GM12878 (cell line): ENCODE measurements around the gene SGSH. TPM values are rescaled to one million over a fixed set of nuclear protein-coding genes. Genes with fewer than 3 reads are reported as not detected.

Source experiments
- ATAC-seq: fragments of 200-7000 bp; cut with Tn5 transposase; 3 replicates; pipeline ENCODE4 v1.9.1; 2020; ENCODE audit warnings: mild to moderate bottlenecking, moderate library complexity
- BruUV-seq: library from RNA; stranded (reverse); fragments of 400-500 nt; replicated peaks from 2 replicates; lab custom pipeline; 2021; lab: Mats Ljungman, UMichigan
- CTCF ChIA-PET: fragments of 300-600 bp; sonication (Branson Sonifier 250); formaldehyde crosslinking; extraction: SDS; loops from one replicate; lab custom pipeline; 2021; ENCODE audit warnings: inconsistent platforms; lab: Yijun Ruan, JAX
- POLR2A ChIA-PET: fragments of 350-600 bp; formaldehyde crosslinking; extraction: SDS; loops from one replicate; lab custom pipeline; 2021; ENCODE audit warnings: inconsistent platforms; lab: Charles Lee
- RAD21 ChIA-PET: fragments of 300-600 bp; sonication (Branson Sonifier 250); formaldehyde crosslinking; loops from one replicate; lab custom pipeline; 2023; ENCODE audit warnings: antibody characterized with exemption; ENCODE audit not compliant: unreplicated experiment; lab: Charles Lee
- SMC1A ChIA-PET: fragments of 300-600 bp; sonication (Branson Sonifier 250); formaldehyde crosslinking; loops from one replicate; lab custom pipeline; 2023; ENCODE audit not compliant: unreplicated experiment, uncharacterized antibody; lab: Charles Lee
- DNase-seq: peaks from one replicate; pipeline ENCODE4 v3.0.0-alpha.2; 2011; ENCODE audit warnings: low read depth, low spot score
- FAIRE-seq: peaks from 3 replicates; lab custom pipeline; 2011; peaks lifted over from hg19 to GRCh38; lab: Jason Lieb, UNC
- H2AFZ ChIP-seq: 2 replicates; pipeline ENCODE4 v1.6.0; 2011; ENCODE audit warnings: low read depth, low read length, control low read depth; ENCODE audit not compliant: control insufficient read depth
- H3K27ac ChIP-seq: 2 replicates; pipeline ENCODE4 v1.5.1; 2011; ENCODE audit warnings: control low read depth; ENCODE audit not compliant: control insufficient read depth, insufficient read depth
- H3K27me3 ChIP-seq, 2 experiments: replicated peaks in 1 of 2; 2 replicates each; pipeline versions ENCODE4 v1.6.0 to v1.6.1; 2011; ENCODE audit warnings: low read length in 1 of 2; ENCODE audit not compliant: control insufficient read depth in 2 of 2, insufficient read depth in 2 of 2
- H3K36me3 ChIP-seq, 2 experiments: 2 replicates each; pipeline ENCODE4 v1.5.1; 2011; ENCODE audit warnings: low read length in 1 of 2; ENCODE audit not compliant: control insufficient read depth in 2 of 2, insufficient read depth in 2 of 2
- H3K4me1 ChIP-seq: 2 replicates; pipeline ENCODE4 v1.6.1; 2011; ENCODE audit warnings: mild to moderate bottlenecking, low read length, moderate library complexity, mixed read lengths; ENCODE audit not compliant: control insufficient read depth, insufficient read depth
- H3K4me2 ChIP-seq: 2 replicates; pipeline ENCODE4 v1.6.0; 2011; ENCODE audit warnings: control low read depth; ENCODE audit not compliant: control insufficient read depth, insufficient read depth
- H3K4me3 ChIP-seq: fragments of 200-600 bp; sonication (generic); 2 replicates; pipeline ENCODE4 v1.5.1; 2016
- H3K79me2 ChIP-seq: 2 replicates; pipeline ENCODE4 v1.6.0; 2011; ENCODE audit warnings: low read length; ENCODE audit not compliant: control insufficient read depth, insufficient read depth
- H3K9ac ChIP-seq: 2 replicates; pipeline ENCODE4 v1.8.0; 2011; ENCODE audit warnings: low read length, control low read depth, mixed read lengths; ENCODE audit not compliant: control insufficient read depth, insufficient read depth
- H3K9me3 ChIP-seq: replicated peaks from 3 replicates; pipeline ENCODE4 v1.5.1; 2011; ENCODE audit warnings: mild to moderate bottlenecking, low read length; ENCODE audit not compliant: control insufficient read depth, insufficient read depth
- H4K20me1 ChIP-seq: 2 replicates; pipeline ENCODE4 v1.6.0; 2011; ENCODE audit not compliant: control insufficient read depth, insufficient read depth
- CREB1 ChIP-seq: IDR thresholded peaks from 2 replicates; pipeline ENCODE4 v1.6.1; 2012; ENCODE audit warnings: low read depth, mild to moderate bottlenecking, inconsistent platforms
- CREM ChIP-seq: IDR thresholded peaks from 2 replicates; pipeline ENCODE4 v1.6.1; 2014; ENCODE audit warnings: antibody characterized with exemption, low read depth
- CTCF ChIP-seq, 3 experiments: IDR thresholded peaks in 2 of 3; conservative IDR thresholded peaks in 1 of 3; 2 replicates each; pipeline ENCODE4 v1.5.1; 2011; ENCODE audit warnings: low read depth in 3 of 3, low read length in 3 of 3, mild to moderate bottlenecking in 3 of 3, control low read depth in 2 of 3, moderate library complexity in 2 of 3, inconsistent platforms in 1 of 3, mixed read lengths in 1 of 3; ENCODE audit not compliant: control insufficient read depth in 2 of 3, insufficient read depth in 1 of 3; ENCODE audit errors: extremely low read depth in 1 of 3
- CUX1 ChIP-seq: IDR thresholded peaks from 2 replicates; pipeline ENCODE4 v1.6.1; 2012; ENCODE audit warnings: improper control_type of control experiment, low read depth, low read length; ENCODE audit not compliant: insufficient replicate concordance
- FOXM1 ChIP-seq: IDR thresholded peaks from 2 replicates; pipeline ENCODE4 v1.6.1; 2012; ENCODE audit warnings: low read depth, mild to moderate bottlenecking, inconsistent platforms, low read length, moderate library complexity
- IKZF2 ChIP-seq, 2 experiments: fragments of 450-650 bp; IDR thresholded peaks; 2 replicates each; pipeline ENCODE4 v1.6.1; 2017; ENCODE audit warnings: mild to moderate bottlenecking in 2 of 2, moderate library complexity in 2 of 2
- NFYB ChIP-seq: IDR thresholded peaks from 2 replicates; pipeline ENCODE4 v1.6.1; 2011; ENCODE audit warnings: low read depth, mild to moderate bottlenecking, low read length, improper control_type of control experiment, moderate library complexity; ENCODE audit not compliant: insufficient read depth
- NRF1 ChIP-seq: conservative IDR thresholded peaks from 2 replicates; pipeline ENCODE4 v1.6.1; 2011; ENCODE audit warnings: mild to moderate bottlenecking, low read depth, low read length, improper control_type of control experiment
- POLR2A ChIP-seq: IDR thresholded peaks from 2 replicates; pipeline ENCODE4 v1.6.1; 2011; ENCODE audit warnings: low read depth, mild to moderate bottlenecking, low read length
- POU2F2 ChIP-seq: IDR thresholded peaks from 3 replicates; pipeline ENCODE4 v1.6.1; 2011; ENCODE audit warnings: low read depth, mild to moderate bottlenecking, low read length, borderline replicate concordance
- RCOR1 ChIP-seq: conservative IDR thresholded peaks from 2 replicates; pipeline ENCODE4 v1.6.1; 2012; ENCODE audit warnings: low read depth, low read length, improper control_type of control experiment
- SIN3A ChIP-seq: IDR thresholded peaks from 2 replicates; pipeline ENCODE4 v1.6.1; 2012; ENCODE audit warnings: low read depth, low read length, improper control_type of control experiment
- SMAD1 ChIP-seq: fragments of 450-650 bp; IDR thresholded peaks from 2 replicates; pipeline ENCODE4 v1.6.1; 2018; ENCODE audit warnings: mild to moderate bottlenecking, low read depth; ENCODE audit not compliant: partially characterized antibody
- SMC3 ChIP-seq: IDR thresholded peaks from 2 replicates; pipeline ENCODE4 v1.6.1; 2011; ENCODE audit warnings: low read length, improper control_type of control experiment, borderline replicate concordance
- SREBF1 ChIP-seq: IDR thresholded peaks from 2 replicates; pipeline ENCODE4 v1.6.1; 2012; ENCODE audit warnings: mild to moderate bottlenecking, low read length
- STAT3 ChIP-seq: IDR thresholded peaks from 2 replicates; pipeline ENCODE4 v1.6.1; 2011; ENCODE audit warnings: low read depth, low read length, improper control_type of control experiment
- ZNF622 ChIP-seq: fragments of 450-650 bp; IDR thresholded peaks from 2 replicates; pipeline ENCODE4 v1.6.1; 2017; ENCODE audit warnings: mild to moderate bottlenecking, inconsistent platforms
- WGBS: methylation state at CpG from one replicate; pipeline ENCODE4 v1.1.6; 2016; ENCODE audit warnings: low lambda C conversion rate; ENCODE audit not compliant: insufficient replicate concordance, insufficient coverage; ENCODE audit errors: missing lambda C conversion rate; 5-methylcytosine and 5-hydroxymethylcytosine counted together
- in situ Hi-C: fragments of 300-500 bp; cut with MboI; formaldehyde crosslinking; loops from 9 replicates; pipeline ENCODE4 v1.14.3; 2018; ENCODE audit warnings: mixed read lengths
- intact Hi-C: fragments of 100-400 bp; cut with micrococcal nuclease; formaldehyde crosslinking; loops from one replicate; pipeline ENCODE4 v1.14.2; 2022; ENCODE audit not compliant: unreplicated experiment
- polyA plus RNA-seq, 11 experiments: library from polyadenylated mRNA; depleted of rRNA in 4 of 11; unstranded in 6 of 11; stranded (reverse) in 5 of 11; fragments of >200 nt; fragmentation: Nextera tagmentation in 4 of 11; fragmentation: Illumina TruSeq in 1 of 11; extraction: Ambion mirVana in 4 of 11; extraction: Trizol in 1 of 11; gene quantifications; 1 replicate in 1 of 11; 2 replicates in 10 of 11; pipeline versions ENCODE4 v1.2.1 to v1.2.3, GENCODE V29; 2011 to 2016; ENCODE audit warnings: inconsistent platforms in 2 of 11, missing spikeins in 2 of 11, low read depth in 1 of 11
- total RNA-seq, 4 experiments: library from RNA; depleted of rRNA in 3 of 4; stranded (reverse); fragments of >200 nt in 3 of 4; fragmentation: Illumina TruSeq in 1 of 4; extraction: Trizol in 1 of 4; gene quantifications; 2 replicates each; pipeline versions ENCODE4 v1.2.1 to v1.2.3, GENCODE V29; 2013 to 2021
- TF ChIP-seq, protein P1 (sequence below): fragments of 450-650 bp; IDR thresholded peaks from 2 replicates; pipeline ENCODE4 v1.6.1; 2016; ENCODE audit warnings: mild to moderate bottlenecking

The SGSH gene
- total and polyA plus RNA-seq, 10 of the 15 experiments (the other 5 are each of a cell fraction or from before 2014, with no cell fraction given), result 0.13 to 17.2 (median 6.0) TPM

- DNase-seq, result no peak
- CTCF ChIA-PET, result no interaction called here
- no peak overlapping the region for H3K4me3 ChIP-seq
- FAIRE-seq, result no peak
- RAD21 ChIA-PET, result no interaction called here
- POLR2A ChIA-PET, result no interaction called here
- no peaks in the 10 kb centered on the region for H3K9me3 ChIP-seq
- no peaks in the 10 kb centered on the region for H4K20me1 ChIP-seq
- H3K4me2 ChIP-seq, result no peak overlapping the region
- H3K79me2 ChIP-seq, result no peaks in the 10 kb centered on the region
- no peak overlapping the region for H3K27ac ChIP-seq
- H3K9ac ChIP-seq, result no peak overlapping the region
- no peak for ATAC-seq
- H3K4me1 ChIP-seq, result no peaks in the 10 kb centered on the region
- BruUV-seq, result no TSS peak
- SMC1A ChIA-PET, result interaction anchor here (0.6 kb wide), 1 partner anchor 51 kb away, joined by 3 read pairs; no protein-coding TSS in a partner anchor
- 81% methylated on average over 12 of the region's 12 CpGs for WGBS
- in situ Hi-C loops, result no loop called here
- intact Hi-C loops, result no loop called here
- TF ChIP-seq SMC3 (no peak), SIN3A (no peak), CREM (no peak), STAT3 (no peak), NFYB (no peak), RCOR1 (no peak), NRF1 (no peak), POLR2A (no peak), SREBF1 (no peak), SMAD1 (no peak), IKZF2 (IDR thresholded peaks at IDR 0.05) (no peak), CUX1 (no peak), POU2F2 (no peak), ZNF622 (no peak), CREB1 (no peak), FOXM1 (no peak), CTCF (IDR thresholded peaks at IDR 0.05 in 2 of 3, conservative IDR thresholded peaks at IDR 0.05 in 1 of 3; ENCODE audit: control insufficient read depth in 2 of 3, extremely low read depth in 1 of 3, insufficient read depth in 1 of 3, low read depth in 3 of 3, low read length in 3 of 3) (no peak)
- TF ChIP-seq, protein P1, sequence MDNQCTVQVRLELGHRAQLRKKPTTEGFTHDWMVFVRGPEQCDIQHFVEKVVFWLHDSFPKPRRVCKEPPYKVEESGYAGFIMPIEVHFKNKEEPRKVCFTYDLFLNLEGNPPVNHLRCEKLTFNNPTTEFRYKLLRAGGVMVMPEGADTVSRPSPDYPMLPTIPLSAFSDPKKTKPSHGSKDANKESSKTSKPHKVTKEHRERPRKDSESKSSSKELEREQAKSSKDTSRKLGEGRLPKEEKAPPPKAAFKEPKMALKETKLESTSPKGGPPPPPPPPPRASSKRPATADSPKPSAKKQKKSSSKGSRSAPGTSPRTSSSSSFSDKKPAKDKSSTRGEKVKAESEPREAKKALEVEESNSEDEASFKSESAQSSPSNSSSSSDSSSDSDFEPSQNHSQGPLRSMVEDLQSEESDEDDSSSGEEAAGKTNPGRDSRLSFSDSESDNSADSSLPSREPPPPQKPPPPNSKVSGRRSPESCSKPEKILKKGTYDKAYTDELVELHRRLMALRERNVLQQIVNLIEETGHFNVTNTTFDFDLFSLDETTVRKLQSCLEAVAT, result no peak
- TF ChIP-seq, all 136 proteins: peak for 0
- Histone ChIP-seq H2AFZ (no peak overlapping the region), H3K27me3 (no peaks in the 10 kb centered on the region; a peak in 1 of 4 replicates), H3K36me3 (no peaks in the 10 kb centered on the region)
Measured at GRCh38 chr17:80173126-80173525, 47.0 kb downstream of the SGSH start.
